ENCODE measurements around the gene PALD1.
A peak's percentile ranks its signal among the peaks of the same experiment; 100 is the strongest.

PALD1 gene

GRCh38 chr10:70551971-70552422, 73.4 kb downstream of the PALD1 start:
- H3K36me3 ChIP-seq (ENCODE audit: control insufficient read depth in 1 of 2, insufficient read depth in 2 of 2, low read length in 2 of 2) = no peaks in the 10 kb centered on the region
- H3K27me3 ChIP-seq (ENCODE audit: control insufficient read depth in 1 of 2, insufficient read depth in 2 of 2, low read length in 2 of 2) = no peaks in the 10 kb centered on the region
- no peaks in the 10 kb centered on the region for H3K9me3 ChIP-seq (ENCODE audit: control insufficient read depth in 1 of 2, low read length in 2 of 2)
- H3K4me1 ChIP-seq (ENCODE audit: control insufficient read depth in 1 of 2, insufficient read depth in 2 of 2, low read length in 2 of 2) = peaks cover 0 to 6% of the 10 kb centered on the region in 2 donors
- H3K9ac ChIP-seq (ENCODE audit: low read depth in 1 of 2, low read length in 2 of 2) = no peak overlapping the region
- H3K4me3 ChIP-seq (ENCODE audit: low read depth in 1 of 2, low read length in 2 of 2) = no peak overlapping the region
- no peak overlapping the region for H3K27ac ChIP-seq (ENCODE audit: low read depth, low read length)

DNA sequence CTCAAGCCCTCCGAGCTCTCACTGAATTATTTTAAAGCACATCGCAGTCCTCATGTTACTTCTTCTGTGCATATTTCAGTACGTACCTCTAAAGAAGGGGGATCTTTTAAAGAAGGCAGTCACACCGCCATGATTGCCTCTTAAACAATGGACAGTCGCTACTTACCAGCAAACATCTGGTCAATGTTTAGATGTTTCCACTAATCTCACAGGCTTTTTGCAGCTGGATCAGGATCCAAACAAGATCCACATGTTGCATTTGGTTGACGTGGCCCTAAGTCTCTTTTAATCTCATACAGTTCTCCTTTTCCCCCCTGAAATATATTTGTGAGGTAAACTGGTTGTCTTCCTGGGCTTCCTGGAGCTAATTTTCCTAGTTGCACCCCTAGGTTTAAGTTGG, 74.0 kb downstream of the PALD1 start:
- H3K36me3 ChIP-seq (ENCODE audit: control insufficient read depth in 1 of 2, insufficient read depth in 2 of 2, low read length in 2 of 2) = no peaks in the 10 kb centered on the region
- H3K9ac ChIP-seq (ENCODE audit: low read depth in 1 of 2, low read length in 2 of 2) = no peak overlapping the region
- no peak overlapping the region for H3K27ac ChIP-seq (ENCODE audit: low read depth, low read length)

DNA sequence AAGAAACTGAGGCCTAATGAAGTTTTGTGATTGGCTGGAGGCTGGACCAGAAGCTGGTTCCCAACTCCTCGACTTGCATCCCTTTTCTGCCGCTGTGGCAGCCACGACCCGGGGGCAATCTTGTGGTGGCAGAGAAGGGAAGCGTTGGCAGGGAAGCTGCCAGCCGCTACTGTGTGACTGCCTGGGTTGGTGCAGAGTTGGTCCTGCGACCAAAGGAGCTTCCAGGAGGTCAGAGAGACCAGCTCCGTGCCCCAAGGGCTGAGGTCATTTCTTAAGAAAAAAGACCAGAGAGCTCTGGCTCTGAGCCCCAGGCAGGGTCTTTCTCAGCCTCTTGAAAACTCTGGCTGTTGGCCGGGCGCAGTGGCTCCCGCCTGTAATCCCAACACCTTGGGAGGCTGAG, 76.8 kb downstream of the PALD1 start:
- H3K9me3 ChIP-seq (ENCODE audit: control insufficient read depth in 1 of 2, low read length in 2 of 2) = no peaks in the 10 kb centered on the region

More for the DNA sequence above, 74.0 kb downstream of the PALD1 start:
- no peak overlapping the region for H3K4me3 ChIP-seq (ENCODE audit: low read depth in 1 of 2, low read length in 2 of 2)
- no peaks in the 10 kb centered on the region for H3K9me3 ChIP-seq (ENCODE audit: control insufficient read depth in 1 of 2, low read length in 2 of 2)
- peaks cover 0 to 6% of the 10 kb centered on the region in 2 donors for H3K4me1 ChIP-seq (ENCODE audit: control insufficient read depth in 1 of 2, insufficient read depth in 2 of 2, low read length in 2 of 2)
- no peaks in the 10 kb centered on the region for H3K27me3 ChIP-seq (ENCODE audit: control insufficient read depth in 1 of 2, insufficient read depth in 2 of 2, low read length in 2 of 2)

DNA sequence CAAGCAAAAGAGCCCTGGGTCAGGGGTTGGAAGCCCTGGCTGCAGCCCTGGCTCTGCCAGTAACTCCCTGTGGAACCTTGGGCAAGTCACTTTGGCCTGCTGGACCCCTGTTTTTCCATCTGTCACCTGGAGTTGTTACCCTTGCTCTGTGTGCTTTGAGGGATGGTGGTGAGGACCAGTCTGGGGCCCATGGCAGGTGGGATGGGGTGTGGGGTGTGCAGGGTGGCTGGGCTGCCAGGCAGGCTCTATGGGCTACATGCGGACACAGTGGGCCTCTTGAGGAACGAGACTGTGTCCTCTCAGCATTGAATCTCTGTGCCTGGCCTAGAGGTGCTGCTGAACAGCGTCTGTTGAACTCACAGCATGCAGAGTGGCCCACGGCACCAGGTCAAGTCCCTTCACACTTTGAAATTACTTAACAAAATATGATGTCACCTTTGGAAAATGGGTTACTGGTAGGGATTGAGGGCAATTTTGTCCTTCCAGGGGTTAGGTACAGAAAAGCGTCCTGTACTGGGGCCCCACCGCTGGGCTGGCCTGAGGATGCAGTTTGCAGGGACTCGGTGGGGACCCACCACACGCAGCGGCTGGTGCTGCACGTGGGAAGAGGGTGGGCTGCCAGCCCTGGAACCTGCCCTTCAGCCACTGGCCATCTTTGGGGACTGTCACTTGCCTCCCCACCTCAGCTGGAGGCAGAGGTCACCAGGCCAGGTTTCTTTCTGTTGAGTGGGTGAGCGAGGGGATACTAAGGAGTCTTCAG, 78.7 kb downstream of the PALD1 start:
- Histone ChIP-seq H3K4me1 (ENCODE audit: control insufficient read depth in 1 of 2, insufficient read depth in 2 of 2, low read length in 2 of 2) (peaks cover 6 to 27% of the 10 kb centered on the region in 2 donors), H3K9me3 (ENCODE audit: control insufficient read depth in 1 of 2, low read length in 2 of 2) (no peaks in the 10 kb centered on the region), H3K4me3 (ENCODE audit: low read depth in 1 of 2, low read length in 2 of 2) (no peak overlapping the region), H3K36me3 (ENCODE audit: control insufficient read depth in 1 of 2, insufficient read depth in 2 of 2, low read length in 2 of 2) (no peaks in the 10 kb centered on the region), H3K9ac (ENCODE audit: low read depth in 1 of 2, low read length in 2 of 2) (no peak overlapping the region), H3K27ac (ENCODE audit: low read depth, low read length) (no peak overlapping the region), H3K27me3 (ENCODE audit: control insufficient read depth in 1 of 2, insufficient read depth in 2 of 2, low read length in 2 of 2) (no peaks in the 10 kb centered on the region)

More for the DNA sequence above, 76.8 kb downstream of the PALD1 start:
- Histone ChIP-seq H3K4me1 (ENCODE audit: control insufficient read depth in 1 of 2, insufficient read depth in 2 of 2, low read length in 2 of 2) (peaks cover 6 to 22% of the 10 kb centered on the region in 2 donors), H3K4me3 (ENCODE audit: low read depth in 1 of 2, low read length in 2 of 2) (no peak overlapping the region), H3K36me3 (ENCODE audit: control insufficient read depth in 1 of 2, insufficient read depth in 2 of 2, low read length in 2 of 2) (no peaks in the 10 kb centered on the region), H3K27me3 (ENCODE audit: control insufficient read depth in 1 of 2, insufficient read depth in 2 of 2, low read length in 2 of 2) (no peaks in the 10 kb centered on the region), H3K9ac (ENCODE audit: low read depth in 1 of 2, low read length in 2 of 2) (no peak overlapping the region), H3K27ac (ENCODE audit: low read depth, low read length) (no peak overlapping the region)

DNA sequence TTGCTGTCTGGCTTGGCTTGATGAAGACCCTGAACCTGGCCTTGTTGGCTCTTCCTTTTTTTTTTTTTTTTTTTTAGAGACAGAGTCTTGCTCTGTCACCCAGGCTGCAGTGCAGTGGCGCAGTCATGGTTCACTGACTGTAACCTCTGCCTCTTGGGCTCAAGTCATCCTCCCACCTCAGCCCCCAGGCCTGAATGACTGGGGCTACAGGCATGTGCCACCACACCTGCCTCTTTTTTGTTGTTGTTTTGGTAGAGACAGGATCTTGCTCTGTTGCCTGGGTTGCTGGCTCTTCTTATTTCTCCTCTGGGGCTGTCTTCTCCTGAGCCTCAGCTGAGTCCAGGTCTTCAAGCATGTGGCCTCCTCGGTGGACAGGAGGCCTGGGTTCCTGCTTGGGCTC, 79.3 kb downstream of the PALD1 start:
- H3K36me3 ChIP-seq (ENCODE audit: control insufficient read depth in 1 of 2, insufficient read depth in 2 of 2, low read length in 2 of 2) = no peaks in the 10 kb centered on the region
- no peak overlapping the region for H3K27ac ChIP-seq (ENCODE audit: low read depth, low read length)
- H3K9ac ChIP-seq (ENCODE audit: low read depth in 1 of 2, low read length in 2 of 2) = no peak overlapping the region
- peaks cover 6 to 27% of the 10 kb centered on the region in 2 donors for H3K4me1 ChIP-seq (ENCODE audit: control insufficient read depth in 1 of 2, insufficient read depth in 2 of 2, low read length in 2 of 2)
- no peaks in the 10 kb centered on the region for H3K9me3 ChIP-seq (ENCODE audit: control insufficient read depth in 1 of 2, low read length in 2 of 2)
- H3K4me3 ChIP-seq (ENCODE audit: low read depth in 1 of 2, low read length in 2 of 2) = no peak overlapping the region
- no peaks in the 10 kb centered on the region for H3K27me3 ChIP-seq (ENCODE audit: control insufficient read depth in 1 of 2, insufficient read depth in 2 of 2, low read length in 2 of 2)

- no peaks in the 10 kb centered on the region for H3K36me3 ChIP-seq (ENCODE audit: control insufficient read depth in 1 of 2, insufficient read depth in 2 of 2, low read length in 2 of 2)
- peaks cover 6 to 27% of the 10 kb centered on the region in 2 donors for H3K4me1 ChIP-seq (ENCODE audit: control insufficient read depth in 1 of 2, insufficient read depth in 2 of 2, low read length in 2 of 2)
- H3K9me3 ChIP-seq (ENCODE audit: control insufficient read depth in 1 of 2, low read length in 2 of 2) = no peaks in the 10 kb centered on the region
- no peak overlapping the region for H3K27ac ChIP-seq (ENCODE audit: low read depth, low read length)
- H3K27me3 ChIP-seq (ENCODE audit: control insufficient read depth in 1 of 2, insufficient read depth in 2 of 2, low read length in 2 of 2) = no peaks in the 10 kb centered on the region
- no peak overlapping the region for H3K4me3 ChIP-seq (ENCODE audit: low read depth in 1 of 2, low read length in 2 of 2)
- no peak overlapping the region for H3K9ac ChIP-seq (ENCODE audit: low read depth in 1 of 2, low read length in 2 of 2)
Observed at GRCh38 chr10:70558295-70558694, 79.7 kb downstream of the PALD1 start.

DNA sequence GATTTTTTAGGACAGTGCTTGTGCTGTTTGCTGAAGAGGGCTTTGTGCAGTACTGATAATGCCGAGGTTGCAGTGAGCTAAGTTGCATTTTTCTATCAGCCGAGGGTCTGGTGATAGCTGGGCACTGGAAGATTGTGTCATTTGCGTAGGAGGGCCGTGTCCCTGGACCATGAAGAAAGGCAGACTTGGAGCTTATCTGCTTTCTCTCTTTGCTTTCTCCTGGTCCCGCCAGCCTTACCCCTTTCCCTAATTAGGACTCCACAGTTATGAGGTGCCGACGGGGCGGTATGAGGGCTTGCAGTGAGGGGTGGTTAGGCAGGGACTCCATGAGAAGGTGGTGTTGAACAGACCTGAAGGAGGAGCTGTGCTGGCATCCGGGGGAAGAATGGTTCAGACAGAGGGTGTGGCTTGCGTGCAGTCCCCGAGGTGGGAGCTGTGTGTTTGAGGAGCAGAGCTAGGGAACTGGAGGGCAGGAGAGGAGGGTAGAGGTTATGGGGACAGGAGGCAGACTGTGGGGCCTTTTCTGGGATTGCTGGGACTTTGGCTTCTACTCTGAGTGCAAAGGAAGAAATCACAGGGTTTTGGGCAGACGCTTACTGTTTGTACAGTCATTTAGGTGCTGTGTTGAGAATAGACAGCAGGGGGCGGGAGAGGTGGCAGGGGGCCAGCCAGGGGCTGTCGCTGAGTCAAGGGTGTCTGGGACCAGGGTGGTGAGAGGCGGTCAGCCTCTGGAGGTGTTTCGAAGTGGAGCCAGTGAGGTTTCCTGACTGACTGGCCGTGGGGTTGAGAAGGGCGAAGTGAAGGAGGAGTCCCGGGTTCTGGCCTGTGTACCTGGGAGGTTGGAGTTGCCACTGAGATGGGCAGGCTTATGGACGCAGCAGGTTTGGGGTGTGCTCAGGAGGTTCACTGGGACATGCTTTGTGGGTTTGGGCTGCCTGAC, 80.6 kb downstream of the PALD1 start:
- H3K4me3 ChIP-seq (ENCODE audit: low read depth in 1 of 2, low read length in 2 of 2) = peak overlapping the region; percentile 56 to 65
- H3K36me3 ChIP-seq (ENCODE audit: control insufficient read depth in 1 of 2, insufficient read depth in 2 of 2, low read length in 2 of 2) = no peaks in the 10 kb centered on the region
- no peak overlapping the region for H3K27ac ChIP-seq (ENCODE audit: low read depth, low read length)
- H3K27me3 ChIP-seq (ENCODE audit: control insufficient read depth in 1 of 2, insufficient read depth in 2 of 2, low read length in 2 of 2) = no peaks in the 10 kb centered on the region
- no peak overlapping the region for H3K9ac ChIP-seq (ENCODE audit: low read depth in 1 of 2, low read length in 2 of 2)
- H3K9me3 ChIP-seq (ENCODE audit: control insufficient read depth in 1 of 2, low read length in 2 of 2) = no peaks in the 10 kb centered on the region
- peaks cover 6 to 27% of the 10 kb centered on the region in 2 donors for H3K4me1 ChIP-seq (ENCODE audit: control insufficient read depth in 1 of 2, insufficient read depth in 2 of 2, low read length in 2 of 2)

GRCh38 chr10:70559861-70560260, 81.3 kb downstream of the PALD1 start:
- no peaks in the 10 kb centered on the region for H3K36me3 ChIP-seq (ENCODE audit: control insufficient read depth in 1 of 2, insufficient read depth in 2 of 2, low read length in 2 of 2)
- no peak overlapping the region for H3K9ac ChIP-seq (ENCODE audit: low read depth in 1 of 2, low read length in 2 of 2)
- H3K27ac ChIP-seq (ENCODE audit: low read depth, low read length) = no peak overlapping the region
- no peaks in the 10 kb centered on the region for H3K9me3 ChIP-seq (ENCODE audit: control insufficient read depth in 1 of 2, low read length in 2 of 2)
- no peak overlapping the region for H3K4me3 ChIP-seq (ENCODE audit: low read depth in 1 of 2, low read length in 2 of 2)
- no peaks in the 10 kb centered on the region for H3K27me3 ChIP-seq (ENCODE audit: control insufficient read depth in 1 of 2, insufficient read depth in 2 of 2, low read length in 2 of 2)
- peaks cover 6 to 27% of the 10 kb centered on the region in 2 donors for H3K4me1 ChIP-seq (ENCODE audit: control insufficient read depth in 1 of 2, insufficient read depth in 2 of 2, low read length in 2 of 2)

DNA sequence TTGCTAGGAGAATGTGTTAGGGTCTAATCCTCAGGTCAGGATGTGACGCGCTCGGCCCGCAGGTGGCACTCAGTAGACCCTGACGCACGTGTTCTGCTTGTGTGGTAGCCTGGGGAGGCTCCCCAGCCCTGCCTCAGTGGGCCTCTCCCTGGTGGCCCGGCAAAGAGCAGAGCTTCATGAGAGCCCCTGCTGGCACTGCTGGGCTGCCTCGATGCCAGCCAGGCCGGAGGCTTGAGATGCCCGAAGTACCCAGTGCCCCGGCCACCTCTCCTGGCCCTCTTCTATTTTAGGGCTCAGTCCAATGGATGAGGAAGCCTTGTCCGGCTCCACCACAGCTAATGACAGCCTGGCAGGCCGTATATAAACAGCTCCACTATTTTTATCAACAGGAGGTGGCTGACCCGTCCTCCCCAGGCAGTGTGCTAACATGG, 82.0 kb downstream of the PALD1 start:
- H3K27me3 ChIP-seq (ENCODE audit: control insufficient read depth in 1 of 2, insufficient read depth in 2 of 2, low read length in 2 of 2) = no peaks in the 10 kb centered on the region
- no peaks in the 10 kb centered on the region for H3K9me3 ChIP-seq (ENCODE audit: control insufficient read depth in 1 of 2, low read length in 2 of 2)
- H3K36me3 ChIP-seq (ENCODE audit: control insufficient read depth in 1 of 2, insufficient read depth in 2 of 2, low read length in 2 of 2) = no peaks in the 10 kb centered on the region
- peaks cover 6 to 27% of the 10 kb centered on the region in 2 donors for H3K4me1 ChIP-seq (ENCODE audit: control insufficient read depth in 1 of 2, insufficient read depth in 2 of 2, low read length in 2 of 2)
- H3K4me3 ChIP-seq (ENCODE audit: low read depth in 1 of 2, low read length in 2 of 2) = no peak overlapping the region
- H3K9ac ChIP-seq (ENCODE audit: low read depth in 1 of 2, low read length in 2 of 2) = no peak overlapping the region
- no peak overlapping the region for H3K27ac ChIP-seq (ENCODE audit: low read depth, low read length)

DNA sequence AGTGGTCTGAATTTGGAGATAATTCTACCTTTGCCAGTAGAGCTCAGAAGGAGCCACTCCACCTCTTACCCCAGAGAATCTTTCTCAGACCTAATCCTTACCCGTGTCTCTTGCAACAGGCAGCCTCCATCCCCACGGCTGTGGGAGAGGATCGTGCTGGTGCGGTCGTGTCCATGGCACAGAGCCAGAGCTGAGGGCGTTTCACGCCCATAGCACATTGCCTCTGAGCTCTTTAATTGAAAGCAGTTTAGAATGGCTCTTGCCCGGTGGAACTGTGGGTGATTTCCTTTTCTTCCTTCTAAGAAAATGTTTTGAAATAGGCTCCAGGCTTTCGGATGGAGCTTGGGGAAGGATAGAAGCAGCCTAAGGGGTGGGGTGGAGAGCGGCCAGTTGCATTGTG, 82.5 kb downstream of the PALD1 start:
- Histone ChIP-seq H3K9me3 (ENCODE audit: control insufficient read depth in 1 of 2, low read length in 2 of 2) (no peaks in the 10 kb centered on the region), H3K27ac (ENCODE audit: low read depth, low read length) (no peak overlapping the region), H3K27me3 (ENCODE audit: control insufficient read depth in 1 of 2, insufficient read depth in 2 of 2, low read length in 2 of 2) (no peaks in the 10 kb centered on the region), H3K36me3 (ENCODE audit: control insufficient read depth in 1 of 2, insufficient read depth in 2 of 2, low read length in 2 of 2) (no peaks in the 10 kb centered on the region), H3K4me1 (ENCODE audit: control insufficient read depth in 1 of 2, insufficient read depth in 2 of 2, low read length in 2 of 2) (peaks cover 6 to 27% of the 10 kb centered on the region in 2 donors), H3K4me3 (ENCODE audit: low read depth in 1 of 2, low read length in 2 of 2) (no peak overlapping the region), H3K9ac (ENCODE audit: low read depth in 1 of 2, low read length in 2 of 2) (no peak overlapping the region)
